ENCODE data around the gene DNPH1.
A peak's percentile ranks its signal among the peaks of the same experiment; 100 is the strongest.

DNPH1 gene

DNA sequence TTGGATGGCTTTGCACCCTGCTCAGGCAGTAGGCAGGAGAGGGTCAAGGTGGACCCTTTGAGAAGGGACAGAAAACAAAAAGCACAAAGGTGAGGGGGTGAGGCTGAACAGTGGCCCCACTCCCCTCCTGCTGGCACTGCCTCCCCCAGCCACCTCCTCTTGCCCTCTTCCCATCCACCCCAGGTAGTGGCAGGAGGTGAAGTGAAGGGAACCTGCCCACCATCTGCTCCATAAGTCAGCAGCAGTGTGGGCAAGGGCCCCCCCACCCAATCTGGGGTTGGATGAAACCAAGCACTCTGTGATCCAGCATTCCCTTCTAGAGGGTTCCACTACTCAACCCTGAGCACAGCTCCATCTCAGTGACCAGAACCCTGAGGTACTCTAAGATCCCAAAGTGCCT lies 42.7 kb upstream of the DNPH1 start:
- H3K4me1 ChIP-seq (ENCODE audit: control insufficient read depth in 1 of 2, insufficient read depth in 1 of 2, low read depth in 1 of 2, low read length in 1 of 2): peaks cover 7 to 18% of the 10 kb centered on the region in 2 experiments
- H3K9me3 ChIP-seq: no peaks in the 10 kb centered on the region
- no peaks in the 10 kb centered on the region for H3K36me3 ChIP-seq
- H3K27ac ChIP-seq: no peak overlapping the region
- H3K4me3 ChIP-seq (ENCODE audit: low read depth in 1 of 2, low read length in 1 of 2): no peak overlapping the region
- peaks cover 100% of the 10 kb centered on the region for H3K27me3 ChIP-seq
- TF ChIP-seq, protein P1, sequence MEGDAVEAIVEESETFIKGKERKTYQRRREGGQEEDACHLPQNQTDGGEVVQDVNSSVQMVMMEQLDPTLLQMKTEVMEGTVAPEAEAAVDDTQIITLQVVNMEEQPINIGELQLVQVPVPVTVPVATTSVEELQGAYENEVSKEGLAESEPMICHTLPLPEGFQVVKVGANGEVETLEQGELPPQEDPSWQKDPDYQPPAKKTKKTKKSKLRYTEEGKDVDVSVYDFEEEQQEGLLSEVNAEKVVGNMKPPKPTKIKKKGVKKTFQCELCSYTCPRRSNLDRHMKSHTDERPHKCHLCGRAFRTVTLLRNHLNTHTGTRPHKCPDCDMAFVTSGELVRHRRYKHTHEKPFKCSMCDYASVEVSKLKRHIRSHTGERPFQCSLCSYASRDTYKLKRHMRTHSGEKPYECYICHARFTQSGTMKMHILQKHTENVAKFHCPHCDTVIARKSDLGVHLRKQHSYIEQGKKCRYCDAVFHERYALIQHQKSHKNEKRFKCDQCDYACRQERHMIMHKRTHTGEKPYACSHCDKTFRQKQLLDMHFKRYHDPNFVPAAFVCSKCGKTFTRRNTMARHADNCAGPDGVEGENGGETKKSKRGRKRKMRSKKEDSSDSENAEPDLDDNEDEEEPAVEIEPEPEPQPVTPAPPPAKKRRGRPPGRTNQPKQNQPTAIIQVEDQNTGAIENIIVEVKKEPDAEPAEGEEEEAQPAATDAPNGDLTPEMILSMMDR (IDR thresholded peaks at IDR 0.05): no peak

DNA sequence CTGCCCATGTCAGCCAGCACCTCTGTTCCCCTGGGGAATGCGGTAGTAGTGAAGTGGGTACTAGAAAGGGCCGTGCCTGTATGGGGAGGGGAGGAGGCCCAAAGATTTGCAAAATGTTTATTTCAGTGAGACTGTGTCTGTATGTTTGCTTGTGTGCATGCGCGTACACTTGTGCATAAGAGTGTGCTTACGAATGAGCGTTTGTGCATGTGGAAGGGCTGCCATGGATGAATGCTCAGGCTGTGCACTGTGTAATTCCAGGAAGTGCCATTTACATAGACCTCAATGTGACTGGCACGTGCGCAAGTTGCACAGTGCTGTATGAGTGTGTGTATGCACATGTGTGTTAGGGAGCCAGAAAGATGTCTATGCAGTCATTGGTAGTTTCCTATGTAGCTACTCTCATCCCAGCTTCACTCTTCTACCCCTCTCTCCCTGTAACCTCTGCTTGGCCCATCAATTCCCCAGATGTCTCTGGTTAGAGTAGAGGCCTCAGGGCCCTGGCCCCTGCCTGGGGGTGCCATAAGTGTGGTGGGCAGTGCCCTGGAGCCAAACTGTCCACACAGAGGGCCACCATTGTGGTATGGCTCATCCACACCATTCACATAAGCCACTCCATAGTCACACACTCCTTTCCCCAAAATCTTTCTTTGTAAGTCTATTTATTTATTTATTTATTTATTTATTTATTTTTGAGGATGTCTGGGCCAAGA lies 42.0 kb upstream of the DNPH1 start:
- TF ChIP-seq, protein P1 (IDR thresholded peaks at IDR 0.05): no peak
- Histone ChIP-seq H3K27ac (no peak overlapping the region), H3K27me3 (peaks cover 99% of the 10 kb centered on the region), H3K9me3 (no peaks in the 10 kb centered on the region), H3K36me3 (no peaks in the 10 kb centered on the region), H3K4me3 (ENCODE audit: low read depth in 1 of 2, low read length in 1 of 2) (no peak overlapping the region), H3K4me1 (ENCODE audit: control insufficient read depth in 1 of 2, insufficient read depth in 1 of 2, low read depth in 1 of 2, low read length in 1 of 2) (peaks cover 5 to 16% of the 10 kb centered on the region in 2 experiments)

DNA sequence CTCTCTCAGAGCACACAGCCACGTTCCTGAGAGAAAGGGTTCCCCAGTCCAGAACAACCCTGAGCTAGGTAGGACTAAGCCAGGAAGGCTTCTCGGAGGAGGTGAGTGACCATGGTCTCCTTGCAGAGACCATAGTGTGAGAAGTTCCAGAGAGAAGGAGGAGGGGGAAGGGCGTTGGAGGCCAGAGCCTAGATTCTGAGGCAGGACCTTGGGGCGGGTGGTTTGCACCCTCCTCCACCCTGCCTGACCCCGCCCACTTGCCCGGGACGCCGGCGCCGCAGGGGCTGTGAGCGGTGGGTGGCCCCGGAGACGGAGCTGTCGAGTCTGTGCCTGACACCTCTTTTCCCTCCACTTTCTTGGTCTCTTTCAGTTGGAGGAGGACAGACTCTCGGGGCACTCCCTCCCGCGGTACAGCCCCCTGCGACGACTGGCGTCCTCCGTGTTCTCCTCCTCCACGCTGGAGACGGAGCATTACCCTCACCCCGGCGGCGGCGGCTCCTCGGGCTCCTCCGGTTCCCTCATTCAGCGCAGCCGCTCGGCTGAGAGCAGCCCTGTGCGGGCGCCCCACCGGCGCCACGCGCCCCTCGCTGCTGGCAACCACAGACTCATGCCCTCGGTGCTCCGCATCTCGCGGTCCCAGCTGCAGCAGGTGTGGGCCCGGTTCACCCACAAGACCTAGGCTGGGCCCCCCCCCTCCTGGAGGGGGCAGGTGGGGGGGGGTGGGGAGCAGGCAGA lies 40.2 kb upstream of the DNPH1 start:
- Histone ChIP-seq H3K4me3 (ENCODE audit: low read depth in 1 of 2, low read length in 1 of 2) (peak overlapping the region; percentile 8 to 38), H3K9me3 (no peaks in the 10 kb centered on the region), H3K27ac (no peak overlapping the region), H3K4me1 (ENCODE audit: control insufficient read depth in 1 of 2, insufficient read depth in 1 of 2, low read depth in 1 of 2, low read length in 1 of 2) (peaks cover 0 to 3% of the 10 kb centered on the region in 2 experiments), H3K27me3 (peaks cover 90% of the 10 kb centered on the region), H3K36me3 (no peaks in the 10 kb centered on the region)
- TF ChIP-seq, protein P1 (IDR thresholded peaks at IDR 0.05): no peak

DNA sequence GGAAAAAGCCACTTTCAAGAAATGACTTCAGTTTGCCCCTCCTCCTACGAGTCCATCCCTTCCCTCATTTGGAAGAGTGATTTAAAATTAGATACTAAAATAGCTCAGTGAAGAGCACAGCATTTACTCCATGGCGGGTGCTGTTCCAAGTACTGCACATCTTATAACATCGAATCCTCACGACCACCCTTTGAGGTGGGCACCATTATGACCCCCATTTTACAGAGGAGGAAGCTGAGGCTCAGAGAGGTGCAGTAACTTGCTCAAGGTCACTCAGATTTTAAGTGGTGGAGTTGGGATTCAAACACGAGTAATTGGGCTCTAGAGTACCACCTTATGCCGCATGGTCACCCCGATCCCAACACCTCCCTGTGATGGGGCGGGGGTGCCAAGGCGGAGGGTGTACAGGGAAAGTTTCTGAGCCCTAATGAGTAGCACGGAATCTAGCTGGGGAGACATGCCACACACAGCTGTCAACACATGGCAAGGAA lies 39.5 kb upstream of the DNPH1 start:
- TF ChIP-seq, protein P1 (IDR thresholded peaks at IDR 0.05): no peak
- no peaks in the 10 kb centered on the region for H3K36me3 ChIP-seq
- H3K4me1 ChIP-seq (ENCODE audit: control insufficient read depth in 1 of 2, insufficient read depth in 1 of 2, low read depth in 1 of 2, low read length in 1 of 2): peaks cover 0 to 3% of the 10 kb centered on the region in 2 experiments
- H3K27me3 ChIP-seq: peaks cover 84% of the 10 kb centered on the region
- H3K4me3 ChIP-seq (ENCODE audit: low read depth in 1 of 2, low read length in 1 of 2): no peak overlapping the region
- no peak overlapping the region for H3K27ac ChIP-seq
- no peaks in the 10 kb centered on the region for H3K9me3 ChIP-seq

DNA sequence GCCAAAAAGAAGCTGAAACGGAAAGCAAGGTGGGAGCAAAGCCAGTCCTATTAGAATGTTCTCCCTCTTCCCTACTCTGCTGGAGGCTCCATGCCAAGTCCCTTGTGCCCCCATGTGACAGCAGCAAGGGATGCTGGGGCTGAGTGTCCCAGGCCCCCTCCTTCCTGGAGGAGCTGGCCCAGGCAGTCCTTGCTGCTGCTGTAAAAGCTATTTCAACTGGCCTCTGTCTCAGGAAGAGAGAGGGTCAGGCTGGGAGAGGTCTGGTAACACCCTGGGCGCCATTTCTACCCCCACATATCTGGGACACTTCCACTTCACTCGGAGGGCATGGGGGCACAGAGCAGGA lies 39.0 kb upstream of the DNPH1 start:
- no peak overlapping the region for H3K4me3 ChIP-seq (ENCODE audit: low read depth in 1 of 2, low read length in 1 of 2)
- H3K36me3 ChIP-seq: no peaks in the 10 kb centered on the region
- no peak overlapping the region for H3K27ac ChIP-seq
- H3K4me1 ChIP-seq (ENCODE audit: control insufficient read depth in 1 of 2, insufficient read depth in 1 of 2, low read depth in 1 of 2, low read length in 1 of 2): peaks cover 0 to 3% of the 10 kb centered on the region in 2 experiments
- H3K27me3 ChIP-seq: peaks cover 79% of the 10 kb centered on the region
- H3K9me3 ChIP-seq: no peaks in the 10 kb centered on the region
- TF ChIP-seq, protein P1 (IDR thresholded peaks at IDR 0.05): no peak
